ENCODE data around the gene DNLZ. TPM values are rescaled to one million over a fixed set of nuclear protein-coding genes. Genes with fewer than 3 reads are reported as not detected.

Gene DNLZ
- total RNA-seq, 4 donors from 2014 or later: 6.8 to 29.4 (median 27.3) TPM

DNA sequence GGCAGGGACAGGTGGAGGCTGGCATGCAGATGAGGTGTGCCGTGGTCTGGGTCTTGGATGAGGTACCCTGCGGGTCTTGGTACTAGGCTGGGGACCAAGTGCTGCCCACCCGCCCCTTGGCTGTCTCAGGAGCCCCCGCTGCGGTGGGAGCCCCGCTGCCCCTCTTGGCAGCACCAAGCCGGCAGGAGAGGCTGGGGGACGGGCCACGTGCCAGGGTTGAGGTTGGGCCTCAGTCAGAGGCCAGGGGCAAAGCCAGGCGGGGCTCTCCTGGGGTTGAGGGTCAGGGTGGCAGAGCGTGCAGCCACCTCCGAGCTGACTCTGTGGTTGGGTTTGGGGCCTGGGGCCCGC is 8.0 kb upstream of the DNLZ start:
- H3K27ac ChIP-seq: no peak overlapping the region
- no peak for DNase-seq
- H3K9me3 ChIP-seq: no peaks in the 10 kb centered on the region
- no peaks in the 10 kb centered on the region for H3K27me3 ChIP-seq
- intact Hi-C loops (cut with DNase I; ENCODE audit: low total_unique reads): no loop called here
- H3K4me3 ChIP-seq: no peak overlapping the region
- H3K36me3 ChIP-seq: no peaks in the 10 kb centered on the region
- no peak for TF ChIP-seq POLR2A (IDR thresholded peaks at IDR 0.05)
- TF ChIP-seq, protein P1, sequence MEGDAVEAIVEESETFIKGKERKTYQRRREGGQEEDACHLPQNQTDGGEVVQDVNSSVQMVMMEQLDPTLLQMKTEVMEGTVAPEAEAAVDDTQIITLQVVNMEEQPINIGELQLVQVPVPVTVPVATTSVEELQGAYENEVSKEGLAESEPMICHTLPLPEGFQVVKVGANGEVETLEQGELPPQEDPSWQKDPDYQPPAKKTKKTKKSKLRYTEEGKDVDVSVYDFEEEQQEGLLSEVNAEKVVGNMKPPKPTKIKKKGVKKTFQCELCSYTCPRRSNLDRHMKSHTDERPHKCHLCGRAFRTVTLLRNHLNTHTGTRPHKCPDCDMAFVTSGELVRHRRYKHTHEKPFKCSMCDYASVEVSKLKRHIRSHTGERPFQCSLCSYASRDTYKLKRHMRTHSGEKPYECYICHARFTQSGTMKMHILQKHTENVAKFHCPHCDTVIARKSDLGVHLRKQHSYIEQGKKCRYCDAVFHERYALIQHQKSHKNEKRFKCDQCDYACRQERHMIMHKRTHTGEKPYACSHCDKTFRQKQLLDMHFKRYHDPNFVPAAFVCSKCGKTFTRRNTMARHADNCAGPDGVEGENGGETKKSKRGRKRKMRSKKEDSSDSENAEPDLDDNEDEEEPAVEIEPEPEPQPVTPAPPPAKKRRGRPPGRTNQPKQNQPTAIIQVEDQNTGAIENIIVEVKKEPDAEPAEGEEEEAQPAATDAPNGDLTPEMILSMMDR (IDR thresholded peaks at IDR 0.05): no peak
- H3K4me1 ChIP-seq: no peaks in the 10 kb centered on the region

DNA sequence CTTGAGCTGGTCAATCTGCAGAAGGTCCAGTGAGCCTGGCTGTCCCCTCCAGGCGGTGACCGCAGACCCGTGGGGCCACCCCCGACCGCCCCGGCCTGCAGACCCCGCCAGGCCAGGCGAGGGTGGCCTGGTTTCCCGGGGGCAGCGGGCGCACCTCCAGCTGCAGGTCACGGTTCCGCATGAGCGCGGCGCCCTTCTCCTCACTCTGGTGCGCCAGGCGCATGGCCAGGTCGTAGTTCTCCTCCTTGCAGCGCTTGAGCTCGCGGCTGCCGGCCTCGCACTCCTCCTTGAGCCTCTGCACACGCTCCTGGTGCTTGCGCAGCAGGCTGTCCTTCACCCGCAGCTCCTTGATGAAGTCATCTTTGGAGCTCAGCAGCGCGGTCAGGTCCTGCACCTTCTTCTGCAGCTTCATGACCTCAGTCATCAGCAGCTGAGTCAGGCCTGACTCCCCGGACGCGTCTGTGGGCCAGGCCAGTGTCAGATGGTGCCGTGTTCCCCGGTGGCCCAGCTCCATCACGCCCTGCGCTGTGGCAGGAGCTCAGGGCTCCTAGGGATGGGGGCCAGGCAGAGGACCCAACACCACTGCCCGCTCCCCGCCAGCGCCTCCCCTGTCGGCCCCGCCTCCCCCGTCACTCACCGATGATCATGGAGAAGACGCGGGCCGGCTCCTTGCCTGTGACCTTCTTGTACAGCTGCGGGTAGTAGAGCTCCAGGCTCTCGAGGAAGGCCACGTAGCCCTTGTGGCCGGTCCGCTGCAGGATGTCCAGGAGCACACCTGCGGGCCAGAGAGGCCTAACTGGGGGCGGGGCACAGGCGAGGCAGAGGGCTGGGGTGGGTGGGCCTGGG is 7.4 kb upstream of the DNLZ start:
- no peaks in the 10 kb centered on the region for H3K4me1 ChIP-seq
- no peaks in the 10 kb centered on the region for H3K27me3 ChIP-seq
- H3K9me3 ChIP-seq: no peaks in the 10 kb centered on the region
- no peak overlapping the region for H3K27ac ChIP-seq
- DNase-seq: no peak
- intact Hi-C loops (cut with DNase I; ENCODE audit: low total_unique reads): no loop called here
- H3K4me3 ChIP-seq: no peak overlapping the region
- no peaks in the 10 kb centered on the region for H3K36me3 ChIP-seq
- TF ChIP-seq POLR2A (IDR thresholded peaks at IDR 0.05): no peak
- TF ChIP-seq, protein P1 (IDR thresholded peaks at IDR 0.05): no peak

DNA sequence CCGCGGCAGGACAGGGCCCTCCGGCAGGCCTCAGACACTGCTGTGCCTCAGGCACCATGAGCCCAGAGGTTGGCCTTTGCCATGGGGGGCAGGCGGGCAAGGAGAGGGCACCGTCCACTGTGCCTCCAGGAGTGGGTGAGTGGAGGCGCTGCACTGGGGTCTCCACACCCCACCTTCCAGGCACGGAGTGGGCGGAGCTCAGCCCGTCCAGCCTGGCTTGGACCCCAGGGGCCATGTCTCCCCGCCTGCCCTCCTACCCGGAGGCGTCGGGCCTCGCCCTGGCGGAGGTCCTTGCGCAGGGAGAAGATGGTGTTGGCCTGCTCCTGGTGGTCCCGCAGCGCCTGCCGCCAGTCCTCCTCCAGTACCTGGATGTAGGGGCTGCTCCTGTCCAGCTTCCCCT is 6.5 kb upstream of the DNLZ start:
- intact Hi-C loops (cut with DNase I; ENCODE audit: low total_unique reads): no loop called here
- no peak overlapping the region for H3K27ac ChIP-seq
- no peak overlapping the region for H3K4me3 ChIP-seq
- no peaks in the 10 kb centered on the region for H3K9me3 ChIP-seq
- no peaks in the 10 kb centered on the region for H3K4me1 ChIP-seq
- DNase-seq: no peak
- H3K36me3 ChIP-seq: no peaks in the 10 kb centered on the region
- no peaks in the 10 kb centered on the region for H3K27me3 ChIP-seq
- TF ChIP-seq, protein P1 (IDR thresholded peaks at IDR 0.05): no peak
- no peak for TF ChIP-seq POLR2A (IDR thresholded peaks at IDR 0.05)

DNA sequence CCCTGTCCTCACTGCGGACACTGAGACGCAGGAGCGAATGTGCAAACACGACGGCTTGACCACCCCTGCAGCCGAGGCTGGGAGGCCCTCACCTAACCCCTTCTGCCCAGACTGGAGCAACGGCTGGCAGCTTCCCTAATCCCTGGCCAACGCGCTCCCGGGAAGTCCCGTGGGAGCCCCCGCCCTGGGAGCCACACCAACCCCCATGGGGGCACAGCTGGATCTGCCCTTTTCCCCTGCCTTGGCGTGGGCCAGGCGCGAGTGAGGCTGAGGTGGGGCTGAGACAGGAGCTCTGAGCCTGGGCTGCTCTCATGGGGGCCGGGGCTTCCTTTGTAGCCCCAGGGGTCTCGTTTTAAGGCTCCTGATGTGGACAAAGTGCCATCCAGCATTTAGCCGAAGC is 4.6 kb upstream of the DNLZ start:
- intact Hi-C loops (cut with DNase I; ENCODE audit: low total_unique reads): no loop called here
- Histone ChIP-seq H3K9me3 (no peaks in the 10 kb centered on the region), H3K27me3 (no peaks in the 10 kb centered on the region), H3K4me3 (no peak overlapping the region), H3K4me1 (no peaks in the 10 kb centered on the region), H3K27ac (no peak overlapping the region), H3K36me3 (no peaks in the 10 kb centered on the region)
- TF ChIP-seq, protein P1 (IDR thresholded peaks at IDR 0.05): no peak
- no peak for DNase-seq

DNA sequence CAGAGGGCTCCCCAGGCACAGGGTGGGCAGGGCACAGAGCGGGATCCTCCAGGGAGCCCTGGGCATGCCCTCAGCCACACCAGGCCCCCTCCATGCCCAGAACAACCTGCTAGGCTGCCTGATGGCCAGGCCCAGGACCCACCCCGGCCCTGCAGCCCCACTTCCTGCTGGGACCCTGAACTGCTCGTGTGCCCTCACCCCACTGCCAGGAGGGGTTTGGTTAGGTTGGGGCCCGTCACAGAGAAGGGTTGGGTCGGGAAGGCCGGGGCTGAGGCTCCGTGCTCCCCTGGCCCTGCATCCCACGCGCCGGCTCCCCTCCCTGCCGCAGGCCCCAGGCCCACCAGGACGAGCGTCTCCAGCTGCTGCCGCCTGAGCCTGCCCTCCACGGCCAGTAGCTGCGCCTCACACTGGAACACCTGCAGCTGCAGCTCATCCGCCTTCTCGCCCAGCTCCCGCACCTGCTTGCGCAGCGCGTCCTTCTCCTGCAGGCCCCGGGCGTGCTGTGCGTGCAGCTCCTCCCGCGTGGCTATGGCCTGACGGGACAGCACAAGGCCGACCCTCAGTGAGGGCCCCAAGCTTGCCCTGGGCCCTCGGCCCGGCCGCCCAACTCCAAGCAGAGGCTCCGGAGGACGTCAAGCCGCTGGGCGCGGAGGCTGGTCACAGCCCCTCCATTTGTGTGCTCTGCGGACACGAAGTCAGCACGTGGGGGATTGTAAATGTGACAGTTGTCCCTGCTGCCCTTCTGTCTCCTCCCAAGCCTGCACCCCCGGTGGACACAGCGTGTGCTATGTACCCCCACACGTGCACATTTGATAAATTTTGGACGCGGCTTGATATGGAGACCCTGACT is 4.0 kb upstream of the DNLZ start:
- intact Hi-C loops (cut with DNase I; ENCODE audit: low total_unique reads): no loop called here
- no peak overlapping the region for H3K27ac ChIP-seq
- TF ChIP-seq, protein P1 (IDR thresholded peaks at IDR 0.05): no peak
- TF ChIP-seq POLR2A (IDR thresholded peaks at IDR 0.05): no peak
- H3K27me3 ChIP-seq: no peaks in the 10 kb centered on the region
- H3K9me3 ChIP-seq: no peaks in the 10 kb centered on the region
- no peaks in the 10 kb centered on the region for H3K36me3 ChIP-seq
- no peak for DNase-seq
- no peak overlapping the region for H3K4me3 ChIP-seq
- H3K4me1 ChIP-seq: no peaks in the 10 kb centered on the region
